Mucosa of gallbladder (tissue), 1 donor: Measurements from ENCODE around the gene RALY. TPM values are rescaled to one million over a fixed set of nuclear protein-coding genes. Genes with fewer than 3 reads are reported as not detected.

Experiments used
- DNase-seq: peaks from one replicate; pipeline ENCODE4 v3.0.0-alpha.2; 2020; ENCODE audit warnings: low spot score
- total RNA-seq: library from RNA; stranded (reverse); gene quantifications from one replicate; pipeline ENCODE4 v1.2.1, GENCODE V29; 2021
- donor health status: DM: no; HTN: no; CAD: no.

Gene RALY
- 116 TPM for total RNA-seq

- DNase-seq, result peak; percentile 97
Measured at GRCh38 chr20:33993576-33994221, at the start of gene RALY. Gene RALY (plus strand): TSS chr20:33993911. CDS start chr20:34072075, 78,164 bp downstream.

- no peak for DNase-seq
Measured at GRCh38 chr20:33944914-33945313, 48.8 kb upstream of the RALY start.

GRCh38 chr20:33945391-33946081, 48.2 kb upstream of the RALY start:
- DNase-seq, result no peak

GRCh38 chr20:33947709-33948295, 45.9 kb upstream of the RALY start:
- DNase-seq, result peak; percentile 12

- no peak for DNase-seq
Measured at GRCh38 chr20:33948480-33948879, 45.2 kb upstream of the RALY start.

GRCh38 chr20:33951171-33951570, 42.5 kb upstream of the RALY start:
- no peak for DNase-seq

- no peak for DNase-seq
Measured at GRCh38 chr20:33954504-33954903, 39.2 kb upstream of the RALY start.

GRCh38 chr20:33963751-33964150, 30.0 kb upstream of the RALY start:
- no peak for DNase-seq

GRCh38 chr20:33964441-33964840, 29.3 kb upstream of the RALY start:
- DNase-seq, result no peak

- DNase-seq, result no peak
Measured at GRCh38 chr20:33967126-33967525, 26.6 kb upstream of the RALY start.

GRCh38 chr20:33969563-33969962, 24.1 kb upstream of the RALY start:
- no peak for DNase-seq

GRCh38 chr20:33970229-33970628, 23.5 kb upstream of the RALY start:
- DNase-seq, result no peak

- DNase-seq, result peak; percentile 32
Measured at GRCh38 chr20:33971147-33971975, 22.4 kb upstream of the RALY start.

GRCh38 chr20:33976959-33977358, 16.8 kb upstream of the RALY start:
- DNase-seq, result no peak

GRCh38 chr20:33977535-33977934, 16.2 kb upstream of the RALY start:
- no peak for DNase-seq

- DNase-seq, result no peak
Measured at GRCh38 chr20:33979094-33979493, 14.6 kb upstream of the RALY start.

- DNase-seq, result no peak
Measured at GRCh38 chr20:33981347-33981746, 12.4 kb upstream of the RALY start.

GRCh38 chr20:33981964-33982363, 11.7 kb upstream of the RALY start:
- DNase-seq, result no peak

GRCh38 chr20:33983371-33983770, 10.3 kb upstream of the RALY start:
- no peak for DNase-seq

- no peak for DNase-seq
Measured at GRCh38 chr20:33984182-33984719, 9.5 kb upstream of the RALY start.

- no peak for DNase-seq
Measured at GRCh38 chr20:33985280-33985679, 8.4 kb upstream of the RALY start.

- DNase-seq, result no peak
Measured at GRCh38 chr20:33985830-33986229, 7.9 kb upstream of the RALY start.
